WTC11 (cell line): ENCODE data around the gene TNNT1. TPM values are rescaled to one million over a fixed set of nuclear protein-coding genes. Genes with fewer than 3 reads are reported as not detected.

Source experiments
- ATAC-seq: fragments of 200-7000 bp; cut with Tn5 transposase; 2 replicates; pipeline ENCODE4 v1.10.0; 2021; ENCODE audit warnings: mild to moderate bottlenecking, moderate library complexity
- CTCF ChIA-PET: fragments of 300-600 bp; sonication (Branson Sonifier 250); formaldehyde crosslinking; loops from one replicate; lab custom pipeline; 2021; ENCODE audit warnings: antibody characterized with exemption; lab: Charles Lee
- POLR2A ChIA-PET: fragments of 350-600 bp; sonication (Branson Sonifier 250); formaldehyde crosslinking; loops from one replicate; lab custom pipeline; 2021; ENCODE audit warnings: antibody characterized with exemption; lab: Charles Lee
- DNase-seq: peaks from one replicate; pipeline ENCODE4 v3.0.0; 2021; ENCODE audit warnings: low spot score
- H3K27ac Mint-ChIP-seq: 2 replicates; pipeline ENCODE4 v1.8.0; 2021; ENCODE audit warnings: mixed read lengths
- H3K27me3 Mint-ChIP-seq: 2 replicates; pipeline ENCODE4 v1.8.0; 2021; ENCODE audit warnings: low read depth, mild to moderate bottlenecking, moderate library complexity, mixed read lengths
- H3K36me3 Mint-ChIP-seq: 2 replicates; pipeline ENCODE4 v1.8.0; 2021; ENCODE audit warnings: mixed read lengths
- H3K4me1 Mint-ChIP-seq: 2 replicates; pipeline ENCODE4 v1.8.0; 2022; ENCODE audit warnings: mixed read lengths
- H3K4me3 Mint-ChIP-seq: 2 replicates; pipeline ENCODE4 v1.8.0; 2021; ENCODE audit warnings: mild to moderate bottlenecking, moderate library complexity, mixed read lengths
- H3K9me3 Mint-ChIP-seq: 2 replicates; pipeline ENCODE4 v1.8.0; 2021; ENCODE audit warnings: mixed read lengths
- ETV6 ChIP-seq: sonication (generic); formaldehyde crosslinking; IDR thresholded peaks from 2 replicates; pipeline ENCODE4 v1.8.1; 2022; ENCODE audit warnings: mild to moderate bottlenecking, missing genetic modification reagents
- FOXK1 ChIP-seq: sonication (generic); formaldehyde crosslinking; IDR thresholded peaks from 2 replicates; pipeline ENCODE4 v1.8.0; 2022; ENCODE audit warnings: mild to moderate bottlenecking, moderate library complexity, missing genetic modification reagents
- HMGXB4 ChIP-seq: sonication (generic); formaldehyde crosslinking; IDR thresholded peaks from 2 replicates; pipeline ENCODE4 v1.8.1; 2023; ENCODE audit warnings: mild to moderate bottlenecking, moderate library complexity, missing genetic modification reagents
- MAX ChIP-seq: sonication (generic); formaldehyde crosslinking; IDR thresholded peaks from 2 replicates; pipeline ENCODE4 v1.8.0; 2022; ENCODE audit warnings: mild to moderate bottlenecking, missing genetic modification reagents
- SP1 ChIP-seq: sonication (generic); formaldehyde crosslinking; conservative IDR thresholded peaks from 2 replicates; pipeline ENCODE4 v1.8.1; 2022; ENCODE audit warnings: missing genetic modification reagents
- ZNF232 ChIP-seq: sonication (generic); formaldehyde crosslinking; IDR thresholded peaks from 2 replicates; pipeline ENCODE4 v1.8.0; 2022; ENCODE audit warnings: mild to moderate bottlenecking, missing genetic modification reagents
- total RNA-seq: library from RNA; stranded (reverse); gene quantifications from 3 replicates; pipeline ENCODE4 v1.2.3, GENCODE V29; 2021
- TF ChIP-seq, protein P1 (sequence below): sonication (generic); formaldehyde crosslinking; IDR thresholded peaks from 2 replicates; pipeline ENCODE4 v1.8.0; 2023; ENCODE audit warnings: mild to moderate bottlenecking, missing genetic modification reagents
- TF ChIP-seq, protein P2 (sequence below): fragments of 250-450 bp; sonication (Bioruptor Pico); conservative IDR thresholded peaks from 2 replicates; pipeline ENCODE4 v1.9.0; 2021; ENCODE audit warnings: mild to moderate bottlenecking
- TF ChIP-seq, protein P3 (sequence below): fragments of 200-600 bp; IDR thresholded peaks from 2 replicates; pipeline ENCODE4 v1.8.0; 2022; ENCODE audit warnings: antibody characterized with exemption
- TF ChIP-seq, protein P4 (sequence below): sonication (generic); formaldehyde crosslinking; IDR thresholded peaks from 2 replicates; pipeline ENCODE4 v1.8.0; 2022; ENCODE audit warnings: missing genetic modification reagents
- TF ChIP-seq, protein P5 (sequence below): sonication (generic); formaldehyde crosslinking; IDR thresholded peaks from 2 replicates; pipeline ENCODE4 v1.8.1; 2022; ENCODE audit warnings: mild to moderate bottlenecking, moderate library complexity, missing genetic modification reagents

TNNT1 gene
- total RNA-seq, 1 experiment from 2014 or later, result 50.6 TPM

DNA sequence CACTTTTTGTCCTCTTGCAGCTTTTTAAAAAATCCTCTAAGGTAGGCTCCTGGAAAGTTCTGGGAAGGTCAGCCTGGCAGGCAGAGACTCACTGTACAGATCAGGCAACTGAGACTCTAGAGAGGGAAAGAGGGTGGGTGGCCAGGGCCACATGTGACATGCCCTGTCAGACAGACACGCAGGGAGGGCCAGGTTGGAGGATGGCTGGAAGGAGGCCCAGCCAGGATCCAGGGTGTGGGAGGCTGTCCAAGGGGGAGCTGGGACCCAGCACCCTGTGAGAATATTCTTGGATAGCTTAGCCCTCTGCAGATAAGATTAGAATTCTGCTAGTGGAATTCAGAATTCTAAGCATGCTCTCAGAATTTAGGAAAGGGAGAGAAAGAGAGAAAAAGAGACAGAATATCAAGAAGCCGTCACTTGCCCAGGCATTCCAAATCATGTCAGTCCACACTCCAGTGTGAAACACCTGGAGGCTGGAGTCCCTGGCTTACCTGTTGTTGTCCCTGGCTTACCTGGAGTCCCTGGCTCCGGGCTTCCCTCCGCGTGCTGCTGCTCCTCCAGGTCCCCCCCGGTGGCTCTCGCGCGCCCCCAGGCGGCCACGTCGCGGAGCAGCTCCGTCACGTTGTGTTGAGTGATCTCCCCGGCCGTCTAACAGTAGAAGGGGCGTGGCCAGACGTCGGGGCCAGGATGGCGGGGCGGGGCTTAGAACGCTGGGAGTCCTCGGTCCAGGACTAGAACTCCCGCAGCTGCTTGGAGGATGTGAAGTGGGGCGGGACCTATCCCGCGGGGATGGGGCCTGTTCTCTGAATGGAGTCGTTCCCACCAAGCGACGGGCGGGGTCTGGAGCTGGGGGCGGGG is 11.4 kb upstream of the TNNT1 start:
- no peaks in the 10 kb centered on the region for H3K9me3 Mint-ChIP-seq
- ChIA-PET CTCF (interaction anchor here (0.6 to 4.5 kb wide), 53 partner anchors 9 to 1106 kb away, joined by 3 to 108 read pairs (median 4); partner anchors contain the start of genes EPS8L1, HSPBP1, KMT5C and PPP1R12C), POLR2A (interaction anchor here (0.6 to 1.9 kb wide), 6 partner anchors 11 to 279 kb away, joined by 3 to 11 read pairs (median 4); partner anchors contain the start of gene TNNT1)
- peak; percentile 86 for ATAC-seq
- peak; percentile 100 for DNase-seq
- peak overlapping the region; percentile 64 for H3K4me3 Mint-ChIP-seq
- peaks cover 21% of the 10 kb centered on the region for H3K4me1 Mint-ChIP-seq
- no peaks in the 10 kb centered on the region for H3K36me3 Mint-ChIP-seq
- no peak for TF ChIP-seq ETV6
- TF ChIP-seq, protein P1, sequence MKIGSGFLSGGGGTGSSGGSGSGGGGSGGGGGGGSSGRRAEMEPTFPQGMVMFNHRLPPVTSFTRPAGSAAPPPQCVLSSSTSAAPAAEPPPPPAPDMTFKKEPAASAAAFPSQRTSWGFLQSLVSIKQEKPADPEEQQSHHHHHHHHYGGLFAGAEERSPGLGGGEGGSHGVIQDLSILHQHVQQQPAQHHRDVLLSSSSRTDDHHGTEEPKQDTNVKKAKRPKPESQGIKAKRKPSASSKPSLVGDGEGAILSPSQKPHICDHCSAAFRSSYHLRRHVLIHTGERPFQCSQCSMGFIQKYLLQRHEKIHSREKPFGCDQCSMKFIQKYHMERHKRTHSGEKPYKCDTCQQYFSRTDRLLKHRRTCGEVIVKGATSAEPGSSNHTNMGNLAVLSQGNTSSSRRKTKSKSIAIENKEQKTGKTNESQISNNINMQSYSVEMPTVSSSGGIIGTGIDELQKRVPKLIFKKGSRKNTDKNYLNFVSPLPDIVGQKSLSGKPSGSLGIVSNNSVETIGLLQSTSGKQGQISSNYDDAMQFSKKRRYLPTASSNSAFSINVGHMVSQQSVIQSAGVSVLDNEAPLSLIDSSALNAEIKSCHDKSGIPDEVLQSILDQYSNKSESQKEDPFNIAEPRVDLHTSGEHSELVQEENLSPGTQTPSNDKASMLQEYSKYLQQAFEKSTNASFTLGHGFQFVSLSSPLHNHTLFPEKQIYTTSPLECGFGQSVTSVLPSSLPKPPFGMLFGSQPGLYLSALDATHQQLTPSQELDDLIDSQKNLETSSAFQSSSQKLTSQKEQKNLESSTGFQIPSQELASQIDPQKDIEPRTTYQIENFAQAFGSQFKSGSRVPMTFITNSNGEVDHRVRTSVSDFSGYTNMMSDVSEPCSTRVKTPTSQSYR (CRISPR knock-in tag), result no peak
- TF ChIP-seq, protein P2, sequence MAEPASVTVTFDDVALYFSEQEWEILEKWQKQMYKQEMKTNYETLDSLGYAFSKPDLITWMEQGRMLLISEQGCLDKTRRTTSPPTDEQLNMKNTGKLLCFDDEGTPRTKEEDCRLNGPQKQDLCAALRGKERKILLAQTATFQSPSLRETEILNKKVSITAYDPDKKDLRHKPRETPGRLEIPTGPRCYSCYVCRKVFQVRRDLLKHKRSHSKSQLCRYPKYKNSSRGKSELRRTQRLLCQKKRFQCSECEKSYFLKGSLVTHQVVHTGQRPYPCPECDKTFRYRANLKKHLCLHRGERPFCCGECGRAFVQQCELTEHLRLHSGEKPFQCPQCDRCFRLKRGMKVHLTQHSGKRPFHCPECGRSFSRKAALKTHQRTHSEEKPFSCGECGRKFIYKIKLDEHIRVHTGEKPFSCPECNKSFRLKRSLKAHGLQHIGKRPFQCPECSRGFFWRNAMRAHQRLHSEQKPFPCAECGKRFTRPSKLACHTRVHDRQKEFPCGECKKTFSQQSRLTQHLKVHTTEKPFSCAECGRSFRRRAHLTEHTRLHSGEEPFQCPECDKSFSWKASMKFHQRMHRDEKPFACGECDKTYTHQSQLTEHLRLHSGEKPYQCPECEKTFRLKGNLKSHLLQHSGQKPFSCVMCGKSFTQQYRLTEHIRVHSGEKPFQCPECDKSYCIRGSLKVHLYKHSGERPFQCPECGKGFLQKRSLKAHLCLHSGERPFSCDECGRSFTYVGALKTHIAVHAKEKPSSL (CRISPR knock-in tag), result no peak
- TF ChIP-seq, protein P3, sequence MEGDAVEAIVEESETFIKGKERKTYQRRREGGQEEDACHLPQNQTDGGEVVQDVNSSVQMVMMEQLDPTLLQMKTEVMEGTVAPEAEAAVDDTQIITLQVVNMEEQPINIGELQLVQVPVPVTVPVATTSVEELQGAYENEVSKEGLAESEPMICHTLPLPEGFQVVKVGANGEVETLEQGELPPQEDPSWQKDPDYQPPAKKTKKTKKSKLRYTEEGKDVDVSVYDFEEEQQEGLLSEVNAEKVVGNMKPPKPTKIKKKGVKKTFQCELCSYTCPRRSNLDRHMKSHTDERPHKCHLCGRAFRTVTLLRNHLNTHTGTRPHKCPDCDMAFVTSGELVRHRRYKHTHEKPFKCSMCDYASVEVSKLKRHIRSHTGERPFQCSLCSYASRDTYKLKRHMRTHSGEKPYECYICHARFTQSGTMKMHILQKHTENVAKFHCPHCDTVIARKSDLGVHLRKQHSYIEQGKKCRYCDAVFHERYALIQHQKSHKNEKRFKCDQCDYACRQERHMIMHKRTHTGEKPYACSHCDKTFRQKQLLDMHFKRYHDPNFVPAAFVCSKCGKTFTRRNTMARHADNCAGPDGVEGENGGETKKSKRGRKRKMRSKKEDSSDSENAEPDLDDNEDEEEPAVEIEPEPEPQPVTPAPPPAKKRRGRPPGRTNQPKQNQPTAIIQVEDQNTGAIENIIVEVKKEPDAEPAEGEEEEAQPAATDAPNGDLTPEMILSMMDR, result peak; percentile 95
- 0 out of 2 replicates have a peak, but pooled peaks have one; percentile 35 for TF ChIP-seq FOXK1 (CRISPR knock-in tag)
- TF ChIP-seq, protein P4, sequence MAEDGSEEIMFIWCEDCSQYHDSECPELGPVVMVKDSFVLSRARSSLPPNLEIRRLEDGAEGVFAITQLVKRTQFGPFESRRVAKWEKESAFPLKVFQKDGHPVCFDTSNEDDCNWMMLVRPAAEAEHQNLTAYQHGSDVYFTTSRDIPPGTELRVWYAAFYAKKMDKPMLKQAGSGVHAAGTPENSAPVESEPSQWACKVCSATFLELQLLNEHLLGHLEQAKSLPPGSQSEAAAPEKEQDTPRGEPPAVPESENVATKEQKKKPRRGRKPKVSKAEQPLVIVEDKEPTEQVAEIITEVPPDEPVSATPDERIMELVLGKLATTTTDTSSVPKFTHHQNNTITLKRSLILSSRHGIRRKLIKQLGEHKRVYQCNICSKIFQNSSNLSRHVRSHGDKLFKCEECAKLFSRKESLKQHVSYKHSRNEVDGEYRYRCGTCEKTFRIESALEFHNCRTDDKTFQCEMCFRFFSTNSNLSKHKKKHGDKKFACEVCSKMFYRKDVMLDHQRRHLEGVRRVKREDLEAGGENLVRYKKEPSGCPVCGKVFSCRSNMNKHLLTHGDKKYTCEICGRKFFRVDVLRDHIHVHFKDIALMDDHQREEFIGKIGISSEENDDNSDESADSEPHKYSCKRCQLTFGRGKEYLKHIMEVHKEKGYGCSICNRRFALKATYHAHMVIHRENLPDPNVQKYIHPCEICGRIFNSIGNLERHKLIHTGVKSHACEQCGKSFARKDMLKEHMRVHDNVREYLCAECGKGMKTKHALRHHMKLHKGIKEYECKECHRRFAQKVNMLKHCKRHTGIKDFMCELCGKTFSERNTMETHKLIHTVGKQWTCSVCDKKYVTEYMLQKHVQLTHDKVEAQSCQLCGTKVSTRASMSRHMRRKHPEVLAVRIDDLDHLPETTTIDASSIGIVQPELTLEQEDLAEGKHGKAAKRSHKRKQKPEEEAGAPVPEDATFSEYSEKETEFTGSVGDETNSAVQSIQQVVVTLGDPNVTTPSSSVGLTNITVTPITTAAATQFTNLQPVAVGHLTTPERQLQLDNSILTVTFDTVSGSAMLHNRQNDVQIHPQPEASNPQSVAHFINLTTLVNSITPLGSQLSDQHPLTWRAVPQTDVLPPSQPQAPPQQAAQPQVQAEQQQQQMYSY (CRISPR knock-in tag), result 0 out of 2 replicates have a peak, but pooled peaks have one; percentile 34
- TF ChIP-seq ZNF232, result 0 out of 2 replicates have a peak, but pooled peaks have one; percentile 23
- peak; percentile 92 for TF ChIP-seq HMGXB4 (CRISPR knock-in tag)
- peak; percentile 81; the same call in 1 of the 2 replicates for TF ChIP-seq MAX
- peak; percentile 96 for TF ChIP-seq SP1 (CRISPR knock-in tag)
- TF ChIP-seq, protein P5, sequence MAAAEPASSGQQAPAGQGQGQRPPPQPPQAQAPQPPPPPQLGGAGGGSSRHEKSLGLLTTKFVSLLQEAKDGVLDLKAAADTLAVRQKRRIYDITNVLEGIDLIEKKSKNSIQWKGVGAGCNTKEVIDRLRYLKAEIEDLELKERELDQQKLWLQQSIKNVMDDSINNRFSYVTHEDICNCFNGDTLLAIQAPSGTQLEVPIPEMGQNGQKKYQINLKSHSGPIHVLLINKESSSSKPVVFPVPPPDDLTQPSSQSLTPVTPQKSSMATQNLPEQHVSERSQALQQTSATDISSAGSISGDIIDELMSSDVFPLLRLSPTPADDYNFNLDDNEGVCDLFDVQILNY (CRISPR knock-in tag), result peak; percentile 53; the same call in 1 of the 2 replicates
- peaks cover 77% of the 10 kb centered on the region for H3K27me3 Mint-ChIP-seq
- H3K27ac Mint-ChIP-seq, result no peak overlapping the region
